Immature natural killer cell (primary cell): ENCODE data around the gene RFX2. TPM values are rescaled to one million over a fixed set of nuclear protein-coding genes. Genes with fewer than 3 reads are reported as not detected.
A peak's percentile ranks its signal among the peaks of the same experiment; 100 is the strongest.
"Not testable (repeated sequence)": the region's sequence is repeated elsewhere in the genome, so short reads cannot be mapped to it uniquely, and the experiment has no call there.

ENCODE experiments used
- DNase-seq, 3 donors: peaks; one replicate each; pipeline ENCODE4 v3.0.0; 2022; ENCODE audit warnings: mixed read lengths in 1 of 3
- H3K27ac Mint-ChIP-seq, 6 donors: one replicate each; pipeline ENCODE4 v1.8.0; 2020; ENCODE audit warnings: mixed read lengths in 6 of 6, mild to moderate bottlenecking in 5 of 6, inconsistent platforms in 4 of 6, moderate library complexity in 3 of 6
- H3K27me3 Mint-ChIP-seq, 3 donors: one replicate each; pipeline ENCODE4 v1.8.0; 2020 to 2021; ENCODE audit warnings: low read depth in 3 of 3, mild to moderate bottlenecking in 3 of 3, mixed read lengths in 3 of 3, moderate library complexity in 3 of 3, inconsistent platforms in 1 of 3
- H3K36me3 Mint-ChIP-seq, 3 donors: one replicate each; pipeline ENCODE4 v1.8.0; 2020; ENCODE audit warnings: mixed read lengths in 3 of 3, inconsistent platforms in 2 of 3, mild to moderate bottlenecking in 2 of 3
- H3K4me1 Mint-ChIP-seq, 2 donors: one replicate each; pipeline ENCODE4 v1.8.0; 2020; ENCODE audit warnings: inconsistent platforms in 2 of 2, mild to moderate bottlenecking in 2 of 2, mixed read lengths in 2 of 2, moderate library complexity in 1 of 2
- H3K4me3 Mint-ChIP-seq, 5 donors: one replicate each; pipeline ENCODE4 v1.8.0; 2020; ENCODE audit warnings: mild to moderate bottlenecking in 5 of 5, mixed read lengths in 5 of 5, inconsistent platforms in 3 of 5, moderate library complexity in 3 of 5
- H3K9me3 Mint-ChIP-seq, 6 donors: one replicate each; pipeline ENCODE4 v1.8.0; 2020; ENCODE audit warnings: mild to moderate bottlenecking in 6 of 6, mixed read lengths in 6 of 6, inconsistent platforms in 4 of 6, moderate library complexity in 3 of 6
- polyA plus RNA-seq, 3 donors: library from polyadenylated mRNA; unstranded; fragments of 300-500 nt; fragmentation: Illumina TruSeq; gene quantifications; one replicate each; pipeline ENCODE4 v1.2.3, GENCODE V29; 2021

RFX2 gene
- polyA plus RNA-seq, 3 donors from 2014 or later, result 2.2 to 3.9 TPM; not detected in 1

DNA sequence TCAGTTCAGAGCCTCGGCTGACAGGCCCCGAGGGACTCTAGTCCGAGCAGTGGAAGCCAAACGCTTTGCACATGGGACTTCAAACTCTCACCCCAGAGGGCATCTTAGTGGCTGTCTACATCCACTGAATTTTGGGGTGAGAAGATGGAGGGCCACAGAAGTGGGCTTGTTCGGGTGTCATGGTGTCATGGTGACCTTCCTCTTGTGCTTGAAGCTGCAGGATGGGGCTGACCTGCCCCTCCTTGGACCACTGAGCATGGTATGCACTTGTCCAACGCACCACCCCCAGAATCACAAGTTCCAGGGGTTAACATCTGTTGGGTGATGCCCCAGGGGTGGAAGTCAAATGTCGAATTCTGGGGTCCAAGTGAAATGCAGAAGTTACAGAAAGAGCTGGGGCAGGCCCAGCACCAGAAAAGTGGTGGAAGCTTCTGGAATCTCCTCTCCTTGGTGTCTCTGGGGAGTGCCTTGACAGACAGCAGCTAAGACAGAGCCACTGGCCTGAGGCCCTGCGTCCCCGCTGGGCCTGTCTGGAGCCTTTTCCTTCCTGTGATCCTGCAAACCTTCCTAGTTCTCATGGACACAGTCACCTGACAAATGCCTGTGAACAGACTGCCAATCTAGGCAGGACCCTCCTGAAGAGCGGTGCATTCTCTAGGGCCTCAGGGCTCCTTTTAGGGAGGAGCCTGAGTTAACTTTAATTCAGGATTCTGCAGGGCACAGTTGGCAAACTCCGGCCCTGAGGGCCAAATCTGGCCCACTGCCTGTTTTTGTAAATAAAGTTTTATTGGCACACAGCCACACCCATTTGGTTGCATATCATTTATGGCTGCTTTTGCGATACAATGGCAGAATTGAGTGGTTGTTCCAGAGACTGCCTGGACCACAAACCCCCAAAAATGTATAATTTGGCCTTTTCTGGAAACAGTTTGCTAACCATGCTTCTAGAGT is 67.2 kb downstream of the RFX2 start:
- Mint-ChIP-seq H3K27ac (peak overlapping the region in 1 of 6 donors; percentile 23), H3K4me1 (no peaks in the 10 kb centered on the region), H3K27me3 (peaks cover 0 to 2% (median 0%) of the 10 kb centered on the region in 3 donors), H3K36me3 (peaks cover 0 to 4% (median 0%) of the 10 kb centered on the region in 3 donors), H3K4me3 (no peak overlapping the region), H3K9me3 (no peaks in the 10 kb centered on the region)
- DNase-seq, result no peak

DNA sequence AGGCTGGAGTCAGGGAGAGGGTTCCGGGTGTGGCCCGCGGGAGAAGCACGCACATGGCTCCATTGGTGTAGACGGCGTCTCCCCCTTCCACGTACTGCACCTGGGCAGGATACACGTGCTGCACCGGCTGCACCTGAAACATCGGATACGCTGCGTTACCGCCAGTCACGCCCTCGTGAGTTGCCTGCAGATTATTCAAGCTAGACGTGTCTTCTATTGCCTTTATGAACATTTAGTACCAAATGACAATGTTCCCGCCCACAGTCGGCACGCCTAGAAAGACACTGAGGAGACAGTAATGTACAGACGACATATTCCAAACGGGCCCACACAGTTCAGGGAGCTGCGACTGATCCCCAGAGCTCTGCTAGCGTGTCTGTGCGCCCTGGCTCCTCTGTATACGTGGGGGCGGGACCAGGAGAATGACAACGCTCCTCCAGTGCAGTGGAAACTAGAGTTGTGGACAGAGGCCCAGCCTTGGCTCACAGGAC is 68.3 kb downstream of the RFX2 start:
- no peak for DNase-seq
- Mint-ChIP-seq H3K4me3 (no peak overlapping the region), H3K9me3 (no peaks in the 10 kb centered on the region), H3K27ac (no peak overlapping the region), H3K36me3 (peaks cover 0 to 4% (median 0%) of the 10 kb centered on the region in 3 donors), H3K27me3 (no peaks in the 10 kb centered on the region), H3K4me1 (no peaks in the 10 kb centered on the region)

DNA sequence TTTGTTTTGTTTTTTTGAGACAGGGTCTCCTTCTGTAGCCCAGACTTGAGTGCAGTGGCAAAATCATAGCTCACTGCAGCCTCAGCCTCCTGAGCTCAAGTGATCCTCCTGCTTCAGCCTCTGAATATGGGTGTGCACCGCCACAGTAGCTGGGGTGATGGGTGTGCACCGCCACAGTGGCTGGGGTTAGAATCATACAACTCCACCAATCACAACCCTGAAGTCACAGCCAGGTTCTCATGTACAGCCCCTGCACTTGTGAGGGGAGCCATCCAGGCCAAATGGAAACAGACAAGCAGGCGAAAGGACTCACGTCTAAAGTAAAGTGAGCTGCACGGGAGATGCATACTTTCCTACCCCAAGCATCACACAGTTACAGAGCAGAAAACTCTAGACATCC is 69.2 kb downstream of the RFX2 start:
- H3K9me3 Mint-ChIP-seq, result no peaks in the 10 kb centered on the region
- H3K4me3 Mint-ChIP-seq, result no peak overlapping the region
- H3K4me1 Mint-ChIP-seq, result no peaks in the 10 kb centered on the region
- no peak for DNase-seq
- H3K27me3 Mint-ChIP-seq, result no peaks in the 10 kb centered on the region
- no peak overlapping the region for H3K27ac Mint-ChIP-seq
- H3K36me3 Mint-ChIP-seq, result peaks cover 0 to 4% (median 0%) of the 10 kb centered on the region in 3 donors

DNA sequence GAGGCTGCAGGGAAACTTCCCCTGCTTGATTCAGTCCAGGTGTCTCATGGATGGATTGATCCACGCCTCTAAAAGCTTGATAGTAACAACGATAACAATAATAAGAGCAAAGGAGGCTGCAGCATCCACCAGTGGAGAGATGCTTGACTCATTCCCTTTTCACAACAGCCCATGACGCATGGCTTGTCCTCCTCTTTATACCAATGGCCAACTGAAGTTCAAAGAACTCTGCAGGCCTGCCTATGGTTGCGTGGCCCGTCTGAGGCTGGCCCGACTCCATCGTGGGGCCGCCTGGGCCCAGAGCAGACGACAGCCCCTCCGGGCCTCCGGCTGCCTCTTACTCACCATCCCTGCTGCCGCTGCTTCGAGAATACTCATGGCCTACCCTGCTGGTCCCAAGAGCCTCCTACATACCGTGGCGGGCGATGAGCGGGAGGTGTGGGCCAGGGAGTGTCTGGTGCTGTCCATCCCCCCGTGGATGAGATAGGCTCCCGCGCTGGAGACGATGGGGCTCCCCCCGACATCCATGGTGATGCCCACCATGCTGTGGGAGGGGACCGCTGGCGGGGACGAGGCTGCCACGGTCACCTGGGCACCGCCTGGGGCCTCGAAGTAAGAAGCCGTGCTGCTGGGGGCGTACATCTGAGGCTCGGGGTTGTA is 70.6 kb downstream of the RFX2 start:
- Mint-ChIP-seq H3K4me1 (no peaks in the 10 kb centered on the region), H3K9me3 (no peaks in the 10 kb centered on the region), H3K36me3 (peaks cover 0 to 4% (median 0%) of the 10 kb centered on the region in 3 donors), H3K4me3 (no peak overlapping the region), H3K27me3 (no peaks in the 10 kb centered on the region), H3K27ac (no peak overlapping the region)
- no peak for DNase-seq

DNA sequence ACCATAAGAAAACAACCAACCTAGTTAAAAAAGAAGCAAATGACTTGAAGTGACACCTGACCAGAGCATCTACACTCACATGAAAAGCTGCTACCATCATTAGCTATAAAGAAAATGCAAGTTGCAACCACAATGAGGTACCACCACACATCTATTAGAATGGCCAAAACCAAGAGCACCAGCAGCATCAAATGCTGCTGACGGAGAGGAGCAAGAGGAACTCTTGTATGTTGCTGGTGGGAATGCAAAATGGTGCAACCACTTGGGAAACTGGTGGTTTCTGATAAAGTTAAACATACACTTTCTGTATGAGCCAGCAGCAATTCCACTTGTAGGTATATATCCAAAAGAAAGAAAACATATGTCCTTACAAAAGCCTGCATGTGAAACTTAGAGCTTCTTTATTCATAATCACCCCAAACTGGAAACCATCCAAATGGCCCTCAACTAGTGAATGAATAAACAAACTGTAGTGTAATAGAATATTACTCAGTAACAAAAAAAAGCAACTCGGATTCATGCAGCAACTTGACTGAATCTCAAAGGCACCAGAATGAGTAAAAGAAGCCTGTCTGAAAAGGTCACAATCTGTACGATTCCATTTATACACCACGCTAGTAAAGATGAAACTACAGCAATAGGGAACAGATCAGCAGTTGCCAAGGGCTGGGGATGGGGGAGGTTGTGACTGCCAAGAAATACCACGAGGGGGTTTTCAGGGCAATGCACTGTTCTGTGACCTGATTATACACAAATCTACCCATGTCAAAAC is 71.5 kb downstream of the RFX2 start:
- no peaks in the 10 kb centered on the region for H3K4me1 Mint-ChIP-seq
- H3K27me3 Mint-ChIP-seq, result no peaks in the 10 kb centered on the region
- no peak overlapping the region for H3K4me3 Mint-ChIP-seq
- H3K27ac Mint-ChIP-seq, result no peak overlapping the region
- H3K36me3 Mint-ChIP-seq, result peaks cover 0 to 4% (median 0%) of the 10 kb centered on the region in 3 donors
- no peak for DNase-seq
- no peaks in the 10 kb centered on the region for H3K9me3 Mint-ChIP-seq

DNA sequence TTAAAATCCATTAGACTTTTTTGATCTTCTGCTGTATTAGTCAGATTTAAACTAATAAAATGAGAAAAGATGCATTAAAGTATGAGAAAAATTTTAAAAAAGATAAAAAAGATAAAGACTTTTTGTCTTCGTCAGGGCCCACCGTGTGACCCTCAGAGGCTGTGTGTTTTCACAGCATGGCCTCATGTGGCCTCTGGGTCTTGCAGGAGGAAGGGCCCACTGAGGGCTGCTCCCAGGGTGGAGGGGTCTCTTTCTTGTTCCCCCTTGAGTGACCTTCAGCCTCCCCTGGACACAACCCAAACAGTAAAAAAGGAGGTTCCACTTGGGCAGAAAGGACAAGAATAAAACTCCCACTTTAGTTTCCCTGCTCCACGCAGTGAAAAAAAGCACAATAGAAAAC is 75.3 kb downstream of the RFX2 start:
- Mint-ChIP-seq H3K27me3 (peaks cover 0 to 2% (median 0%) of the 10 kb centered on the region in 3 donors), H3K27ac (no peak overlapping the region), H3K9me3 (no peaks in the 10 kb centered on the region), H3K36me3 (peaks cover 0 to 4% (median 0%) of the 10 kb centered on the region in 3 donors), H3K4me1 (no peaks in the 10 kb centered on the region), H3K4me3 (no peak overlapping the region)
- DNase-seq, result no peak

DNA sequence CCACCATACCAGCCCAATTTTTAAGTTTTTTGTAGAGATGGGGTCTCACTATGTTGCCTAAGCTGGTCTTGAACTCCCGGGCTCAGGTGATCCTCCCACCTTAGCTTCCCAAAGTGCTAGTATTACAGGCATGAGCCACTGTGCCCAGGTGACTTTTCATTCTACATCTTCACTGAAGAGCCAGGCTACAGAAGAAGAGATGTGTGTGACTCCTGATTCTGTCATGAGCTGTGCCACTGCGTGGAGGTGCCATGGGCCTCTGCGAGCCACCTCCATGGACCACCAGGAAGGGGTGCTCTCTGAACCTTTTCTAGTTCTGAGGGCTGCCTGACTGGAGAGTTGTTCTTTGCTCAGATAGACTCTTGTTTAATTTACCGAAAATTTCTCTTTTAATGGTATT is 75.8 kb downstream of the RFX2 start:
- no peak overlapping the region for H3K27ac Mint-ChIP-seq
- no peaks in the 10 kb centered on the region for H3K4me1 Mint-ChIP-seq
- H3K9me3 Mint-ChIP-seq, result no peaks in the 10 kb centered on the region
- DNase-seq, result no peak
- H3K36me3 Mint-ChIP-seq, result peaks cover 0 to 4% (median 0%) of the 10 kb centered on the region in 3 donors
- no peak overlapping the region for H3K4me3 Mint-ChIP-seq
- peaks cover 0 to 2% (median 0%) of the 10 kb centered on the region in 3 donors for H3K27me3 Mint-ChIP-seq

DNA sequence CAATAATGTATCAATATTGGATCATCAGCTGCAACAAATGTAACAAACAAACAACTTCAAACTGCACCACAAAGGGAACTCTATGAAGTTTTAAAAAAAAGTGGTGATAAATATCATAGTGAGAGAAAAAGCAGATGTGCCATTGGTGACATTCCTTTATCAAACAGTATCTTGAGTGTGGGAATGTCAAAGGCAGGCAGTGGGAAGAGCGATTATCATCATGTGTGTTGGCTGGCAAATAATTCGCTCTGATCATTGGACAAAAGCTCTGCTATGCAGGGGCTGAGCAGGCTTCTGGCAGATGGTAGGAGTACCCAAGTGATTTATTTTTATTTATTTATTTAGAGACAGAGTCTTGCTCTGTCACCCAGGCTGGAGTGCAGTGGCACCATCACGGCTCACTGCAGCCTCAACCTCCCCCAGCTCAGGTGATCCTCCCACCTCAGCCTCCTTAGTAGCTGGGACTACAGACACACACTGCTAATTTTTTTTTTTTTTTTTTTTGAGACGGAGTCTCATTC is 76.5 kb downstream of the RFX2 start:
- Mint-ChIP-seq H3K27ac (no peak overlapping the region), H3K4me1 (no peaks in the 10 kb centered on the region), H3K4me3 (no peak overlapping the region), H3K36me3 (no peaks in the 10 kb centered on the region), H3K27me3 (peaks cover 0 to 2% (median 0%) of the 10 kb centered on the region in 3 donors), H3K9me3 (no peaks in the 10 kb centered on the region)
- DNase-seq, result no peak

DNA sequence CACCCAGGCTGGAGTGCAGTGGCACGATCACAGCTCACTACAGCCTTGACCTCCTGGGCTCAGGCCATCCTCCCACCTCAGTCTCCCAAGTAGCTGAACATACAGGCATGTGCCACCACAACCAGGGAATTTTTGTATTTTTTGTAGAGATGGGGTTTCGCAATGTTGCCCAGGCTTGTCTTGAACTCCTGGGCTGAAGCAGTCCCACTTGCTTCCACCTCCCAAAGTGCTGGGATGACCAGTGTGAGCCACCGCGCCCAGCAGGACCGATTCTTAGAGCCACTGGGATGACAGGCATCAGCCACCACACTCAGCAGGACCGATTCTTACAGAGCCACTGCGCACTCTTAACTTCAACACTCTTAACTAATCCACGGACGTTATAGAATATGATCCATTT is 77.5 kb downstream of the RFX2 start:
- DNase-seq, result no peak
- Mint-ChIP-seq H3K9me3 (no peaks in the 10 kb centered on the region), H3K27ac (no peak overlapping the region), H3K4me3 (no peak overlapping the region), H3K27me3 (peaks cover 0 to 2% (median 0%) of the 10 kb centered on the region in 3 donors), H3K4me1 (no peaks in the 10 kb centered on the region), H3K36me3 (no peaks in the 10 kb centered on the region)

DNA sequence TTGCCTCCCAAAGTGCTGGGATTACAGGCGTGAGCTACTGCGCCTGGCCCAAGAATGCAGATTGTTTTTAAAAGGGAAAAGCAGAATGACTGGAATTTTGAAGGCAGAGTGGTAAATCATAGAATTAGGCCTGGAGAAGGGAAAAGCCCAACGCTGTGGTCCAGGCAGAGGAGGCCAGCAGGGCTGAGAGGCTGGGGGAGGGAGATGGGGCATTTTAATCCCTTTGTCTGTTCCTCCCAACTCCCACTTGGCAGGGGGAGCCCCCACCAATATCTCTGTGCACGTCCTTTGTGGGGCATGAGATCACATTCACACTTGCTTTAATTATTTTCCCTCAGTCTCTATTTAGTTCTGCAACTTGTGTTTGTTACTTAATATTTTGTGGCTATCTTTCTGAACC is 77.9 kb downstream of the RFX2 start:
- no peaks in the 10 kb centered on the region for H3K4me1 Mint-ChIP-seq
- H3K27me3 Mint-ChIP-seq, result peaks cover 0 to 2% (median 0%) of the 10 kb centered on the region in 3 donors
- H3K36me3 Mint-ChIP-seq, result no peaks in the 10 kb centered on the region
- no peak overlapping the region for H3K4me3 Mint-ChIP-seq
- DNase-seq, result no peak
- H3K27ac Mint-ChIP-seq, result no peak overlapping the region
- no peaks in the 10 kb centered on the region for H3K9me3 Mint-ChIP-seq

DNA sequence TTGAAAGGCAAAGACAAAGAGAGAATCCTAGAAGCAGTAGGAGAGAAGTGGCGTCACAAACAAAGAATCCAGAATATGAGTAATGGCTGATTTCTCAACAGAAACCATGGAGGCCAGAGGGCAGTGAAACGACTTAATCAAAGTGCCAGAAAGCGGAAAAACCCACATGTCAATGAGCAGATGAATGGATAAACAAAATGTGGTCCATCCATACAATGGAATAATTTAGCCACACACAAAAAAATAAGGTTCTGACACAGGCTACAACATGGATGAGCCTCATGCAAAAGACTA is 80.1 kb downstream of the RFX2 start:
- H3K4me1 Mint-ChIP-seq, result no peaks in the 10 kb centered on the region
- H3K4me3 Mint-ChIP-seq, result no peak overlapping the region
- no peaks in the 10 kb centered on the region for H3K36me3 Mint-ChIP-seq
- peaks cover 0 to 2% (median 0%) of the 10 kb centered on the region in 3 donors for H3K27me3 Mint-ChIP-seq
- no peak for DNase-seq
- H3K27ac Mint-ChIP-seq, result no peak overlapping the region
- no peaks in the 10 kb centered on the region for H3K9me3 Mint-ChIP-seq

DNA sequence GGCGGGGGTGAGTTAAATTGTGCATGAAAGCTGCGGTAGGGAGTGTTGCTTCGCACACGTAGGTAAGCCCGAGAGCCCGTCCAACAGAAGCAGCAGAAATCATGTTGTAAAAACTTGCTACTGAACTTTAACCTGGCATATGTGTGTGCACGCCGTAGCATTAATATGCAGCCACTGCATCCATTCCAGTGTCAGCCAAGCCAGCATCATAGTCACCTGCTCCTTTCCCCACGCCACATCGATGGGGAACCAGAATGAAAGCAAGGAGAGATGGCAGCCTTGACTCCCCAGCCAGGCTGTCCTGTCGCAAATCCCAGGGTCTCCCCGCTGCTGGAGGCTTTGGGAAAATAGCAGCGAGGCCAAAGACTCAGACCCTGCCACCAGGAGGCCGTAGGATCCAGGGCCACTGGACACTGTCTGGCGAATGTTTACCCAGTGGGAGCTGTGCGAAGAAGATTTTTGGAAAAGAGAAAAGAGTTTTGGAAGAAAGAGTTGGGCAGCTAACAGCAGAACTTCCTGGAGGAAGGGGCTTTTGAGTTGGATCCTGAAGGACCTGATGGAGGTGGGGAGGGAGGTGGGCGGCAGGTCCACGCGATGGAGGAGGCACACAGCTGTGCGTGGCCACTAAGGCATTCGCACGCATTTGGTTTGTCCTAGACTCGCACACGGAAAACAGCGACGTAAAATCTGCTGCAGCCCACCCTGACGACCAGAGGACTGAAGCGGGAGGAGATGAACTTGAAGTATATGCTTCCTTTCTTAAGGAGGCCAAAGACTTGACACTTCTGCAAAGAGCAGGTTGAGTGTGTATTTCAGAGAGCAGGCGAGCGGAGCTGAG is 83.7 kb downstream of the RFX2 start:
- no peak for DNase-seq
- no peak overlapping the region for H3K27ac Mint-ChIP-seq
- no peaks in the 10 kb centered on the region for H3K36me3 Mint-ChIP-seq
- H3K4me3 Mint-ChIP-seq, result no peak overlapping the region
- H3K27me3 Mint-ChIP-seq, result peaks cover 0 to 1% (median 0%) of the 10 kb centered on the region in 3 donors
- no peaks in the 10 kb centered on the region for H3K4me1 Mint-ChIP-seq
- H3K9me3 Mint-ChIP-seq, result no peaks in the 10 kb centered on the region

DNA sequence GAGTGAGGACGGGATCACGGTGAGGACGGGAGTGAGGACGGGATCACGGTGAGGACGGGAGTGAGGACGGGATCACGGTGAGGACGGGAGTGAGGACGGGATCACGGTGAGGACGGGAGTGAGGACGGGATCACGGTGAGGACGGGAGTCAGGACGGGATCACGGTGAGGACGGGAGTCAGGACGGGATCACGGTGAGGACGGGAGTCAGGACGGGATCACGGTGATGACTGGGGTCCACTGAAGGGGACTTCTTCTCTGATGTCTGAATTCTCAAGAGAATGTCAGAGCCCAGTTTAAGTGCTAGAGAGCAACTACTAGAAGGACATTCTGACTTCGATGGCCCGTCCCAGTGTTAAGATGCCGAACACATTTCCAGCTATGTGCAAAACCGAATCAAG is 85.5 kb downstream of the RFX2 start:
- DNase-seq, H3K4me1 Mint-ChIP-seq, H3K27me3 Mint-ChIP-seq, H3K36me3 Mint-ChIP-seq, H3K4me3 Mint-ChIP-seq, H3K27ac Mint-ChIP-seq, H3K9me3 Mint-ChIP-seq: not testable (repeated sequence)
